ENCODE data around the gene MYCBPAP. TPM values are rescaled to one million over a fixed set of nuclear protein-coding genes. Genes with fewer than 3 reads are reported as not detected.

The MYCBPAP gene
- total and polyA plus RNA-seq, 2 donors (not counting 1 experiment from before 2014, with no cell fraction given), result 0.16 to 3.0 TPM

GRCh38 chr17:50518384-50519023, 10.3 kb downstream of the MYCBPAP start:
- no peak for TF ChIP-seq CTCF (conservative IDR thresholded peaks at IDR 0.05 in 1 of 2, IDR thresholded peaks at IDR 0.05 in 1 of 2; ENCODE audit: low read depth in 1 of 2, low read length in 2 of 2)
- H3K9me3 ChIP-seq (ENCODE audit: control insufficient read depth, insufficient read depth, low read depth, low read length), result no peaks in the 10 kb centered on the region
- H3K27me3 ChIP-seq (ENCODE audit: control insufficient read depth, insufficient read depth, low read length), result peaks cover 3% of the 10 kb centered on the region
- H3K4me2 ChIP-seq (ENCODE audit: extremely low read depth, insufficient read depth, low read length), result no peak overlapping the region
- H4K20me1 ChIP-seq (ENCODE audit: control insufficient read depth, extremely low read depth, insufficient read depth, low read length), result no peaks in the 10 kb centered on the region
- no peak overlapping the region for H3K9ac ChIP-seq (ENCODE audit: insufficient read depth, low read length)
- no peak overlapping the region for H3K4me3 ChIP-seq (replicated peaks in 1 of 4; ENCODE audit: control extremely low read depth in 1 of 4, insufficient read depth in 1 of 4, low read depth in 3 of 4, low read length in 4 of 4)
- DNase-seq (ENCODE audit: low read depth in 2 of 2), result no peak
- H2AFZ ChIP-seq (ENCODE audit: low read length), result no peak overlapping the region
- no peaks in the 10 kb centered on the region for H3K36me3 ChIP-seq (ENCODE audit: control insufficient read depth, insufficient read depth, low read length)
- no peak overlapping the region for H3K27ac ChIP-seq (ENCODE audit: insufficient read depth, low read length)
- H3K79me2 ChIP-seq (ENCODE audit: control insufficient read depth, insufficient read depth, low read length), result no peaks in the 10 kb centered on the region
- H3K4me1 ChIP-seq (ENCODE audit: control insufficient read depth, extremely low read depth, insufficient read depth, low read length), result no peaks in the 10 kb centered on the region

- TF ChIP-seq CTCF (conservative IDR thresholded peaks at IDR 0.05 in 1 of 2, IDR thresholded peaks at IDR 0.05 in 1 of 2; ENCODE audit: low read depth in 1 of 2, low read length in 2 of 2) (no peak), EZH2 (IDR thresholded peaks at IDR 0.05; ENCODE audit: low read length, missing control alignments) (no peak)
- H4K20me1 ChIP-seq (ENCODE audit: control insufficient read depth, extremely low read depth, insufficient read depth, low read length), result no peaks in the 10 kb centered on the region
- no peak overlapping the region for H3K4me2 ChIP-seq (ENCODE audit: extremely low read depth, insufficient read depth, low read length)
- no peaks in the 10 kb centered on the region for H3K9me3 ChIP-seq (ENCODE audit: control insufficient read depth, insufficient read depth, low read depth, low read length)
- H3K9ac ChIP-seq (ENCODE audit: insufficient read depth, low read length), result no peak overlapping the region
- H3K27me3 ChIP-seq (ENCODE audit: control insufficient read depth, insufficient read depth, low read length), result peaks cover 8% of the 10 kb centered on the region
- no peaks in the 10 kb centered on the region for H3K79me2 ChIP-seq (ENCODE audit: control insufficient read depth, insufficient read depth, low read length)
- no peak overlapping the region for H3K4me3 ChIP-seq (replicated peaks in 1 of 4; ENCODE audit: control extremely low read depth in 1 of 4, insufficient read depth in 1 of 4, low read depth in 3 of 4, low read length in 4 of 4)
- H3K4me1 ChIP-seq (ENCODE audit: control insufficient read depth, extremely low read depth, insufficient read depth, low read length), result no peaks in the 10 kb centered on the region
- DNase-seq (ENCODE audit: low read depth in 2 of 2), result no peak
- H3K27ac ChIP-seq (ENCODE audit: insufficient read depth, low read length), result no peak overlapping the region
- no peaks in the 10 kb centered on the region for H3K36me3 ChIP-seq (ENCODE audit: control insufficient read depth, insufficient read depth, low read length)
- H2AFZ ChIP-seq (ENCODE audit: low read length), result no peak overlapping the region
These were observed 11.0 kb downstream of the MYCBPAP start for GRCh38 chr17:50519141-50519834.

DNA sequence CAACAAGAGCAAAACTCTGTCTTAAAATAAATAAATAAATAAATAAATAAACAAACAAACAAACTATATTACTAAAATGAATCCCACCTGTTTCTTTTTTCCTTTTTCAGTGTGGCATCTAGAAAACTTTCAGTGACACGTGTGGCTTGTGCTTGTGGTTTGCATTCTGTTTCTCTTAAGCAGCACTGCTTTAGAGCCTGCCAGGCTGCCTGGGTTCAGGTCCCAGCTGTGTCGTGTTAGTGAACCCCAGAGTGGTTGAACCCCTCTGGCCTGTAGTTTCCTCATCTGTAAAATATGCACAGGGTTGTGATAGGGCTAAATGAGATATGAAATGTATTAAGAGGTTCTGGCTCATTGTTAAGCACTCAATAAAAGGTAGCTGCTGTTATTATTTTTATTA, 12.2 kb downstream of the MYCBPAP start:
- no peak for TF ChIP-seq CTCF (conservative IDR thresholded peaks at IDR 0.05 in 1 of 2, IDR thresholded peaks at IDR 0.05 in 1 of 2; ENCODE audit: low read depth in 1 of 2, low read length in 2 of 2)
- no peak for TF ChIP-seq EZH2 (IDR thresholded peaks at IDR 0.05; ENCODE audit: low read length, missing control alignments)
- Histone ChIP-seq H2AFZ (ENCODE audit: low read length) (no peak overlapping the region), H3K4me3 (replicated peaks in 1 of 4; ENCODE audit: control extremely low read depth in 1 of 4, insufficient read depth in 1 of 4, low read depth in 3 of 4, low read length in 4 of 4) (no peak overlapping the region), H3K79me2 (ENCODE audit: control insufficient read depth, insufficient read depth, low read length) (no peaks in the 10 kb centered on the region), H3K9ac (ENCODE audit: insufficient read depth, low read length) (no peak overlapping the region), H3K27ac (ENCODE audit: insufficient read depth, low read length) (no peak overlapping the region), H3K4me1 (ENCODE audit: control insufficient read depth, extremely low read depth, insufficient read depth, low read length) (no peaks in the 10 kb centered on the region), H3K9me3 (ENCODE audit: control insufficient read depth, insufficient read depth, low read depth, low read length) (no peaks in the 10 kb centered on the region), H4K20me1 (ENCODE audit: control insufficient read depth, extremely low read depth, insufficient read depth, low read length) (no peaks in the 10 kb centered on the region), H3K27me3 (ENCODE audit: control insufficient read depth, insufficient read depth, low read length) (peaks cover 8% of the 10 kb centered on the region), H3K4me2 (ENCODE audit: extremely low read depth, insufficient read depth, low read length) (no peak overlapping the region), H3K36me3 (ENCODE audit: control insufficient read depth, insufficient read depth, low read length) (no peaks in the 10 kb centered on the region)
- no peak for DNase-seq (ENCODE audit: low read depth in 2 of 2)
